NCI-H187 treated with DMSO at 0.1 percent for 48 hours (cell line): ENCODE data around the gene KCTD15.

Experiments used
- DNase-seq: peaks from one replicate; lab custom pipeline; 2025; lab: John Stamatoyannopoulos, UW

Gene KCTD15

DNA sequence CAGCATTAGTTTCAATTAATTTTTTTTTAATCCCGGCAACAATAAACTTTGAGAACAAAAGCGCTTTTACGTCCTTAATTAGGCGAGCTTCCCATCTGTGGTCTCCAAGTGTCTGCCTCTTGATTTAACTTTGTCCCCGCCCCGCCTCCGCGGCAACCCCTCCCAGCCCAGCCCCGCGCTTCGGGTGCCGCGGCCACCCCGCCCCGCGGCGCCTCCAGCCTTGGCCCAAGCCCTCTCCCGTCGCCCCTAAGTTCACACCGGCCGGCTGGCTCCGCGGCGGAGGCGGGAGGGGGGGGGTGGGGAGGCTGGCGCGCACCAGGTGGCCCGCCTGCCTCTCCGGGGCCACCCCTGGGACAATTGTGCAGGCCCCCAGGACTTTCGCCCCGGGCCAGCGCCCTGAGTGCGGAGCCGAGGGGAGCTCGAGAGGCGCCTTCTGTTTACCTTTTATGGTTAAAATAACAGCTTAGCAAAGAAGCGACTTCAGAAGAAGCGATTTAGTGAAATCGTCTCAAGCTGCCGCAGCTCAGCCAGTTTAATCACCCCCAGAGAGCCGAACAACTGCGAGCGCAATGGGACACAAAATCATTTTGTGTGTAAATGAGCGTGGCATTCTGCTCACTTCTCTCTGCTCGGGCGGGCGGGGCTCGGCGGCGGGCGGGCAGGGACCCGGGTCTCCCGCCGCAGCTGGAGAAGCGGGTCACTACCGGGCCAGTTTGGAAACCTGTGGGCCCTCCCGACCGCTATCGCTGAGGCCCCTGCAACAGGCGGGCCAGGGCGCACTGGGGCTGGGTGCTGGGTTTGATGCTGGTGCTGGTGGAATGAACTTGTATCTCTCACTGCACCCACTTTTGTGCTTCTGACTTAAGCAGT, 1.4 kb downstream of the KCTD15 start:
- no peak for DNase-seq

GRCh38 chr19:33798681-33799111, 2.0 kb downstream of the KCTD15 start:
- DNase-seq = no peak

DNA sequence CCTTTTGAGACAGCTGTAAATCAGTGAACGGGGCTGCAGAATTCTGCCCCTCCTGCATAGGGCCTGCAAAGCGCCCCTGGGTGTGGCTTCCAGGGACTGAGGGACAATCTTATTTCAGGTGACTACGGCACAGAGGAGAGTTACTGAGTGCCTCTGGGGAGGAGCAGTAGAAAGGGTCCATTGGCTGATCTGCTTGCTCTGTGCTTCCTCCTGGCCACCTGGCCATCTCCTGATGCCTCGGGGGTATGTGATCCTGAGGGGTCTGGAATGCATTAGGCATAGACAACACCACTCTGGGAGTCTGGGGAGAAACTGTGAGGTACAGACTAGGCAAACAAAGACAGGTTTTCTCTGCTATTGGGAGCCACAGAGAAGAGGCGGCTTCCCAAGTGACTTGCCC, 2.8 kb downstream of the KCTD15 start:
- DNase-seq = no peak

DNA sequence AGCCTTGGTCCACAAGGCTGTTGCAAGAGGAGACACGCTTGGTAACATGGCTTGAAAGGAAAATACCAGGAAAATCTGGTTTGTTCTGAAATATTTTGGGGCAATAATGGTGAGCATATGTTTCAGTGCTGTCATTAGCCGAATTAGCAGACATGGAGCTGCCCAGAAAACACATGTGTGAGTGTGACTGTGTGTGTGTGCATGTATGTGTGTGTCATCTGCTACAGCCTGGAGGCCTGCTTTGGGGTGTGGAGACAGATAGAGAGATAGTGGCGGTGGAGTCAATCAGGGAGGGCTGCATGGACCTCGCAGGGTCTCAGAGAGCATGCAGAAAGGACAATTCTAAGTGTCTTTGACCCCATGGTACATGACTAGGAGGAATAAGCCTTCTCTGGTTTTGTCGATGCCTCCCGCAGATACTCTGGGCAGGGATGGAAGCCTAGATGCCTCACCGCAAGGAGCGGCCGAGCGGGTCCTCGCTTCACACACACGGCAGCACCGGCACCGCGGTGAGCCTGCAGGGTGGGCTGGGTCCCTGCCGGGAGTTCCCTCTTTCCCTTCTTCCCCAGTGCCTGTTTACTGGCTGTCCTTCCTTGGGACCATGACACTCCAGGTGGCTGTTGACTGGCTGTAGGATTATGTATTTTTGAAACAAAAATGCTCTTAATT, 3.5 kb downstream of the KCTD15 start:
- DNase-seq = no peak

DNA sequence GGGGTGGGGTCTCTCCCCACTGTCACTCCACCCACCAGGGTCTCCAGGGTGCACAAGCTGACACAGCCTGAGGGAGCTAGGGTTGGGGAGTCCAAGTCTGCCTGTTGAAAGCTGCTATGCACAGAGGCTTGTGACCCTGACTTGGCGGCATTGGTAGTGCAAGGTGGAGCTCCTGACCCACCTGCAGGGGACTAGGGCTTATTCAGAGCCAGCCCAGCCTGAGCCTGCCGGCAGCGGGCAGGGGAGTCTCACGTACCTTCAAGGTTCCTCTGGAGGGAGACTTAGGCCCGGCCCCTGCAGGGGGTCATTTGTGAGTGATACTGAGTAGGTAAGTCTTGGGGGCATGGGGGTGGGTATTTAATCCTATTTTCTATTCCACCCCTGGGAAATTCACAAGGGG, 4.7 kb downstream of the KCTD15 start:
- DNase-seq = no peak

- DNase-seq = no peak
These were observed 5.3 kb downstream of the KCTD15 start for GRCh38 chr19:33802001-33802400.

DNA sequence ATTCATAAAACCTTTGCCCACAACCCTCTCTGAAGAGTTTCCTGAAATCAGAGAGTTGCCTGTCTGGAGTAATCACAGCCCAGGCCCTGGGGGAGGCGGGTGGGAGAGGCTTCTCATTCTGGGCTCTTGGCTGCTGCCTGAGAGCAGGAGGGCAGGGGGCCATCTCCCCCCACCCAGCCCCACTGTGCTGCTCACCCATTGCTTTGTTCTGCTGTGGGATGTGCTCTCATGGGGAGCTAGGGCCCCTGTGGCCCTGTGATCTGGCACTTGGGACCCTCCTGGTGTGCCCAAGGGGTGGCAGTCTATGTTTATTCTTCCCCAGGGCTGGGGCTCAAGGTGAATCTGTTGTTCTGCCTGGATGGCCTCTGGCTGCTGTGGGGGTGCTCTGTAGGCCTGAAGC, 6.1 kb downstream of the KCTD15 start:
- DNase-seq = no peak

DNA sequence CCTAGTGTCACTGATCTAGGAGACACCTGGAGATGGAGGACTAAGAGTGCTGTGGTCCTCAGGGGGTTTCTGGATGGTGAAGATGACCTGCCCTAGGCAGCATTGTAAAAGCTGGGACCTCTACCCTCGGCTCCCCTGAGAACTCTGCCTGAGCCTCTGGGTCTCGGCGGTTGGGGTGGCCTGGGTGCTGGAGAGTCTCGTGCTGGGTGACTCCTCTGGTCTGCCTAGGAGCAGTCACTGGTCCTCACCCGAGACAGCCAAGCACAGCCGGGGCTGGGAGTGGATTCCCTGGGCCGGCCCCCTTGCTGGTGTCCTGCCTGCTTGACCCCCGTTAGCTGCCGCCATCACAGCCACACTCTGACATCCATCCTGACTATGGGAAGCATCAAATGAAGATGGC, 6.7 kb downstream of the KCTD15 start:
- DNase-seq = no peak

DNA sequence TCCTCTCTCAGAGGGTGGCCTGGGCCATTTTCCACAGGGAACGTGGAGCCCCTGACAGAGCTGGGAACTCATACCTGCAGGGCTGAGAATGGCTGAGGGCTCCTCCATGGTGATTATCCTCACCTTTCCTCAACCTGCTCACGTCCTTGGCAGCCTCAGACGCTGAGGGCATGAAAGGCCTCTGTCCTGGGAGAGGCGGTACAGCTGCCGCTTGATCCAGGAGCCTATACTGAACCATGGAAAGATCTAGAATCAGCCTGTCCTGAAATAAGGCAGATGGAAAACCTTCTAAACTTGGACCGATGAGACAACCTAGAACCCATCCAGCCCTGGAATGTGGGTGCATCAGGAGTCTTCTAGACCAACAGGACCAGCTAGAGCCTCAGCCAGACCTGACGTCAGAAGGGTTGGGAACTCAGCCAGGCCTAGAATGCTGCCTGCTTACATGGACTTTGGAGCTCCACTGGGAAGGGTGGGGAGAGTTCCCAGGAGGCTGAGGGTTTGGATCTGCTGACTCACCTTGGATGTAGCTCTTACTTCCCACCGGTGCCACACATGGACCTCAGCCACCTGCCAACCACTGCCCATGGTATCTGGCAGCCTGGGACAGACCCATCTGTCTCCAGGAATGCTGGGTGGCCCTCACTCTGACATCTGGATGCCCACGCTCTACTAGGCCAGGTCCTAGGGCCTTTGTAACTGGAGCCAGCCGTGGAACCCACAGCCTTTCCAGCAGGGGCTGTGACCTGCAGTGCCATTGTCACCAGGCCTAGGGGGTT, 7.5 kb downstream of the KCTD15 start:
- no peak for DNase-seq

DNA sequence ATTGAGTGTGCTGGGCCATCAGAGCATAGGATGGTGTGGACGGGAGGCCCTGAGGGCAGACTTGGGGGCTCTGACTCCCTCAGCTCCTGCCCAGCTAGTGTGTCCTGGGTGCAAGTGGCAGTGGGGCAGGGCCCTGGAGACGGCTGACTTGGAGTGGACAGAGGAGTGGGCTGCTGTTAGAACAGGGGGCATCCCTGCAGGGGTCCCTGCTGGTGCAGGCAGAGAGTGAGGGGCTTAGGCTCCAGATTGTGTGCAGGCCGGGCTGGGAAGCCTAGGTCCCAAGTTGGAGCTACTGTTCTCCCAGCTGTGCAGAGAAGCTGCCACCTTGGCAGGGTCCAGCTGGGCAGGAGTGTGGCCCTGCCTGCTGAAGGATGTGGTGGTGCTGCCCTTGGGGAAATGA, 8.6 kb downstream of the KCTD15 start:
- DNase-seq = no peak

- no peak for DNase-seq
These were observed 9.3 kb downstream of the KCTD15 start for GRCh38 chr19:33805840-33806433.

DNA sequence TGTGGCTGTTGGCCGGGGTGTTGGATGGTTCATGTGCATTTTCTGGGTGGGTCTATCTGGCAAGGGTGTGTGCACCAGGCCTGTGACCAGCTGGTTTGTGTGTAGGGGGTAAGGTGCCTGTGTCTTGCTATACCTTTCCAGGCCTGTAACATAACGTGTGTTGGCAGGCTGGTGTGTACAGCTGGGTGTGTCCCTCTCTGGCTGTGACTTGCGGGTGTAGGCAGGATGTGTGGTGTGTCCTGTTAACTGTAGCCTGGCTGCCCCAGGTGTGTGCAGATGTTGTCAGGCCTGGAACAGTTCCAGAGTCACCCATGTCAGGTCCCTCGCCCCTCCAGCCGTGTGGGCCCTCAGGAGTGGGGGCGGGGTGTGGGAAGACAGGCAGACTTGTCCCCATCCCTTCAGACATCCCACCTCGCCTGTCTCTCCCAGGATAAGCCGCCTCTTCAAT, 9.8 kb downstream of the KCTD15 start:
- DNase-seq = no peak

- DNase-seq = no peak
These were observed 11.7 kb downstream of the KCTD15 start for GRCh38 chr19:33808399-33808798.

- DNase-seq = no peak
These were observed 13.3 kb downstream of the KCTD15 start for GRCh38 chr19:33809960-33810359.

DNA sequence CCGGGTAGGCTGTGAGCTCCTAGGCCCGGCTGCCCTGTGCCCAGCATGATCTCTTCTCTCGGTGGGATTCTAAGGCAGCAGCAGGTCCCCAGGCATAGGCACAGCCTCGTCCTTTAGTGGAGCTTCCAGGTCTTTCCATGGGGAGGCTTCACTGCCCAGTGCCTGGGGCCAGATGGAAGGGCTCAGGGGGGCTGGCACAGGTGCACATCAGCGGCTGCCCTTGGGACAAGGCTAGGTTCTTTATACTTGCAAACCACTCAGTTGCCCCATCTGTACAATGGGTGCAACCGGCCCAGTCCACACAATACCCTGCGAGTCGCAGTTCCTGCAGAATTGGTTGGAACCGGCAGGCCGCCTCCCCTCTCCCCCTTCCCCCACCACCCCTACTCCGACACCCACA, 14.2 kb downstream of the KCTD15 start:
- no peak for DNase-seq

GRCh38 chr19:33811246-33811645, 14.6 kb downstream of the KCTD15 start:
- DNase-seq = no peak

DNA sequence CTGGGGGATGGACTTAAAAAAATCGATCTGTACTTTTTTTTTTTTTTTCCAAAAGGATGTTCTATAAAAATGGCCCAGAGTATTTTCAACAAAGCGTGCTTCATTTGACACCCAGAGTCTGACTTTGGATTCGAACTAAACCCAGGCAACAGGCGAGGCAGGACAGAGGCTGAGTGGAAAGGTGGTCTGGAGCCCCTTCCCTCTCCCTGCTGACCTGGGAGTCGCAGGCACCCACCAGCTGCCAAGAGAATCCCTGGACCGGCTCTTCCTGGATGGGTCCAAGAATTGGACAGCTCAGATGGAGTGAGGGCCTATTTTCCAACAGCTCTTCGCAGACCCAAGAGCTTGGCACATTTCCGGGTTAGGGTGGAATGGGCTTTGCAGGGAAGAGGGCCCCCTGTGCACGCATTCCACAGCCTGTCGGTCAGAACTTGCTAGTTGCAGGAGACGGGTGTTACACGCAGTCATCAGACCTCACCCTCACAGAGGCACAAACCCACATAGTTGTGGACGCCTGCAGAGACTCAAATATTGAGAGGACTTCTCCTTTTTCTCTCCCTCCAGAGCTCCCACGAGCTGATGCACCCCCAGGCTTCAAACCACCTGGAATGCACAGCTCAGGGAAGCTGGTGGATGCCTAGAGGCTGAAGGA, 15.2 kb downstream of the KCTD15 start:
- no peak for DNase-seq

- no peak for DNase-seq
These were observed 16.0 kb downstream of the KCTD15 start for GRCh38 chr19:33812388-33813330.

GRCh38 chr19:33813391-33814101, 16.9 kb downstream of the KCTD15 start:
- no peak for DNase-seq
